HEK293 (cell line): ENCODE data around the gene MLX.

ENCODE experiments used
- YY1 ChIP-seq: fragments of 450-650 bp; formaldehyde crosslinking; IDR thresholded peaks from 2 replicates; pipeline ENCODE4 v1.5.1; 2018; ENCODE audit warnings: missing biosample characterization, missing genetic modification characterization
- ZNF670 ChIP-seq: fragments of 450-650 bp; formaldehyde crosslinking; IDR thresholded peaks from 2 replicates; pipeline ENCODE4 v1.5.1; 2016; ENCODE audit warnings: missing biosample characterization, missing genetic modification characterization, low read depth
- TF ChIP-seq, protein P1 (sequence below): fragments of 450-650 bp; formaldehyde crosslinking; IDR thresholded peaks from 2 replicates; pipeline ENCODE4 v1.5.1; 2016; ENCODE audit warnings: missing biosample characterization, missing genetic modification characterization
- TF ChIP-seq, protein P2 (sequence below): fragments of 450-650 bp; formaldehyde crosslinking; IDR thresholded peaks from 2 replicates; pipeline ENCODE4 v1.5.1; 2016; ENCODE audit warnings: missing biosample characterization, missing genetic modification characterization

GRCh38 chr17:42563143-42563509, 3.8 kb upstream of the MLX start:
- TF ChIP-seq, protein P1, sequence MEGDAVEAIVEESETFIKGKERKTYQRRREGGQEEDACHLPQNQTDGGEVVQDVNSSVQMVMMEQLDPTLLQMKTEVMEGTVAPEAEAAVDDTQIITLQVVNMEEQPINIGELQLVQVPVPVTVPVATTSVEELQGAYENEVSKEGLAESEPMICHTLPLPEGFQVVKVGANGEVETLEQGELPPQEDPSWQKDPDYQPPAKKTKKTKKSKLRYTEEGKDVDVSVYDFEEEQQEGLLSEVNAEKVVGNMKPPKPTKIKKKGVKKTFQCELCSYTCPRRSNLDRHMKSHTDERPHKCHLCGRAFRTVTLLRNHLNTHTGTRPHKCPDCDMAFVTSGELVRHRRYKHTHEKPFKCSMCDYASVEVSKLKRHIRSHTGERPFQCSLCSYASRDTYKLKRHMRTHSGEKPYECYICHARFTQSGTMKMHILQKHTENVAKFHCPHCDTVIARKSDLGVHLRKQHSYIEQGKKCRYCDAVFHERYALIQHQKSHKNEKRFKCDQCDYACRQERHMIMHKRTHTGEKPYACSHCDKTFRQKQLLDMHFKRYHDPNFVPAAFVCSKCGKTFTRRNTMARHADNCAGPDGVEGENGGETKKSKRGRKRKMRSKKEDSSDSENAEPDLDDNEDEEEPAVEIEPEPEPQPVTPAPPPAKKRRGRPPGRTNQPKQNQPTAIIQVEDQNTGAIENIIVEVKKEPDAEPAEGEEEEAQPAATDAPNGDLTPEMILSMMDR (tag by site-specific recombination), result no peak
- no peak for TF ChIP-seq ZNF670 (tag by site-specific recombination)
- TF ChIP-seq, protein P2, sequence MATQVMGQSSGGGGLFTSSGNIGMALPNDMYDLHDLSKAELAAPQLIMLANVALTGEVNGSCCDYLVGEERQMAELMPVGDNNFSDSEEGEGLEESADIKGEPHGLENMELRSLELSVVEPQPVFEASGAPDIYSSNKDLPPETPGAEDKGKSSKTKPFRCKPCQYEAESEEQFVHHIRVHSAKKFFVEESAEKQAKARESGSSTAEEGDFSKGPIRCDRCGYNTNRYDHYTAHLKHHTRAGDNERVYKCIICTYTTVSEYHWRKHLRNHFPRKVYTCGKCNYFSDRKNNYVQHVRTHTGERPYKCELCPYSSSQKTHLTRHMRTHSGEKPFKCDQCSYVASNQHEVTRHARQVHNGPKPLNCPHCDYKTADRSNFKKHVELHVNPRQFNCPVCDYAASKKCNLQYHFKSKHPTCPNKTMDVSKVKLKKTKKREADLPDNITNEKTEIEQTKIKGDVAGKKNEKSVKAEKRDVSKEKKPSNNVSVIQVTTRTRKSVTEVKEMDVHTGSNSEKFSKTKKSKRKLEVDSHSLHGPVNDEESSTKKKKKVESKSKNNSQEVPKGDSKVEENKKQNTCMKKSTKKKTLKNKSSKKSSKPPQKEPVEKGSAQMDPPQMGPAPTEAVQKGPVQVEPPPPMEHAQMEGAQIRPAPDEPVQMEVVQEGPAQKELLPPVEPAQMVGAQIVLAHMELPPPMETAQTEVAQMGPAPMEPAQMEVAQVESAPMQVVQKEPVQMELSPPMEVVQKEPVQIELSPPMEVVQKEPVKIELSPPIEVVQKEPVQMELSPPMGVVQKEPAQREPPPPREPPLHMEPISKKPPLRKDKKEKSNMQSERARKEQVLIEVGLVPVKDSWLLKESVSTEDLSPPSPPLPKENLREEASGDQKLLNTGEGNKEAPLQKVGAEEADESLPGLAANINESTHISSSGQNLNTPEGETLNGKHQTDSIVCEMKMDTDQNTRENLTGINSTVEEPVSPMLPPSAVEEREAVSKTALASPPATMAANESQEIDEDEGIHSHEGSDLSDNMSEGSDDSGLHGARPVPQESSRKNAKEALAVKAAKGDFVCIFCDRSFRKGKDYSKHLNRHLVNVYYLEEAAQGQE (tag by site-specific recombination), result no peak
- TF ChIP-seq YY1, result no peak
